Endothelial cell of umbilical vein (primary cell): ENCODE measurements around the gene EHD2. TPM values are rescaled to one million over a fixed set of nuclear protein-coding genes. Genes with fewer than 3 reads are reported as not detected.

Source experiments
- BruUV-seq: library from RNA; stranded (reverse); fragments of 400-500 nt; replicated peaks from 2 replicates; lab custom pipeline; 2021; lab: Mats Ljungman, UMichigan
- CTCF ChIA-PET: fragments of 300-600, 350-600 bp; sonication (Branson Sonifier 250); formaldehyde crosslinking; loops from one replicate; lab custom pipeline; 2021; ENCODE audit warnings: antibody characterized with exemption, inconsistent platforms; lab: Charles Lee
- POLR2A ChIA-PET: fragments of 300-600, 350-600 bp; sonication (Branson Sonifier 250); formaldehyde crosslinking; loops from one replicate; lab custom pipeline; 2021; ENCODE audit warnings: antibody characterized with exemption, inconsistent platforms; lab: Charles Lee
- DNase-seq: peaks from one replicate; pipeline ENCODE4 v3.0.0-alpha.2; 2011; ENCODE audit warnings: low read depth, low spot score
- FAIRE-seq: peaks from 2 replicates; lab custom pipeline; 2011; peaks lifted over from hg19 to GRCh38; lab: Jason Lieb, UNC
- H2AFZ ChIP-seq: 2 replicates; pipeline ENCODE4 v1.6.0; 2012; ENCODE audit warnings: low read depth, low read length, control low read depth, inconsistent platforms
- H3K27ac ChIP-seq: 2 replicates; pipeline ENCODE4 v1.5.1; 2011; ENCODE audit warnings: low read depth, mild to moderate bottlenecking, control low read depth, low read length, moderate library complexity; ENCODE audit not compliant: insufficient read depth
- H3K27me3 ChIP-seq, 2 experiments: 2 replicates each; pipeline versions ENCODE4 v1.6.0 to v1.6.1; 2011; ENCODE audit warnings: low read length in 2 of 2, mixed read lengths in 1 of 2; ENCODE audit not compliant: control insufficient read depth in 2 of 2, insufficient read depth in 2 of 2
- H3K36me3 ChIP-seq, 2 experiments: 2 replicates in 1 of 2; 3 replicates in 1 of 2; pipeline ENCODE4 v1.5.1; 2011; ENCODE audit warnings: low read length in 2 of 2, mild to moderate bottlenecking in 1 of 2, moderate library complexity in 1 of 2; ENCODE audit not compliant: control insufficient read depth in 2 of 2, insufficient read depth in 2 of 2; ENCODE audit errors: extremely low read depth in 1 of 2
- H3K4me1 ChIP-seq: 3 replicates; pipeline ENCODE4 v1.5.1; 2011; ENCODE audit warnings: mild to moderate bottlenecking, low read length; ENCODE audit not compliant: control insufficient read depth, insufficient read depth; ENCODE audit errors: extremely low read depth
- H3K4me2 ChIP-seq: 2 replicates; pipeline ENCODE4 v1.6.1; 2011; ENCODE audit warnings: low read length, control low read depth, mixed read lengths; ENCODE audit not compliant: insufficient read depth
- H3K4me3 ChIP-seq, 3 experiments: fragments of 200-600 bp in 1 of 3; sonication (generic), shearing (Covaris generic) in 1 of 3; replicated peaks in 1 of 3; 2 replicates each; pipeline ENCODE4 v1.5.1; 2011 to 2016; ENCODE audit warnings: control low read depth in 3 of 3, low read length in 3 of 3, mild to moderate bottlenecking in 2 of 3, inconsistent platforms in 1 of 3, low read depth in 1 of 3, moderate library complexity in 1 of 3; ENCODE audit not compliant: insufficient read depth in 1 of 3
- H3K79me2 ChIP-seq: 2 replicates; pipeline ENCODE4 v1.6.0; 2012; ENCODE audit warnings: low read length, inconsistent platforms; ENCODE audit not compliant: control insufficient read depth, insufficient read depth
- H3K9ac ChIP-seq: replicated peaks from 2 replicates; pipeline ENCODE3; 2011; ENCODE audit warnings: low read length, control low read depth; ENCODE audit not compliant: insufficient read depth; ENCODE audit errors: extremely low read depth
- H3K9me1 ChIP-seq: replicated peaks from 3 replicates; pipeline ENCODE4 v1.6.0; 2011; ENCODE audit warnings: mild to moderate bottlenecking, low read length; ENCODE audit not compliant: control insufficient read depth, insufficient read depth; ENCODE audit errors: extremely low read depth
- H3K9me3 ChIP-seq: replicated peaks from 2 replicates; pipeline ENCODE4 v1.5.1; 2012; ENCODE audit warnings: low read length, inconsistent platforms; ENCODE audit not compliant: control insufficient read depth, insufficient read depth
- H4K20me1 ChIP-seq: replicated peaks from 2 replicates; pipeline ENCODE3; 2011; ENCODE audit warnings: mild to moderate bottlenecking, low read length; ENCODE audit not compliant: control insufficient read depth, insufficient read depth; ENCODE audit errors: extremely low read depth
- CTCF ChIP-seq, 2 donors: IDR thresholded peaks; 1 replicate in 1 of 2; 2 replicates in 1 of 2; pipeline ENCODE4 v1.5.1; 2011; ENCODE audit warnings: low read length in 2 of 2, mild to moderate bottlenecking in 2 of 2, moderate library complexity in 2 of 2, control low read depth in 1 of 2, inconsistent platforms in 1 of 2, low read depth in 1 of 2; ENCODE audit not compliant: insufficient read depth in 1 of 2; ENCODE audit errors: extremely low read depth in 1 of 2
- EZH2 ChIP-seq: IDR thresholded peaks from 2 replicates; pipeline ENCODE4 v1.6.1; 2012; ENCODE audit warnings: borderline replicate concordance, low read depth, mild to moderate bottlenecking, moderate library complexity, low read length, inconsistent platforms; ENCODE audit not compliant: severe bottlenecking
- FOS ChIP-seq: IDR thresholded peaks from 2 replicates; pipeline ENCODE4 v1.6.1; 2011; ENCODE audit warnings: mild to moderate bottlenecking, low read length, moderate library complexity, borderline replicate concordance; ENCODE audit not compliant: insufficient read depth
- GATA2 ChIP-seq: IDR thresholded peaks from 2 replicates; pipeline ENCODE4 v1.7.0; 2011; ENCODE audit warnings: low read depth, mild to moderate bottlenecking, moderate library complexity, mixed read lengths, low read length; ENCODE audit not compliant: insufficient read length, insufficient read depth
- JUN ChIP-seq: IDR thresholded peaks from 2 replicates; pipeline ENCODE4 v1.6.1; 2011; ENCODE audit warnings: borderline replicate concordance, low read depth; ENCODE audit not compliant: insufficient read length, insufficient read depth
- MAX ChIP-seq: IDR thresholded peaks from 2 replicates; pipeline ENCODE4 v1.6.1; 2011; ENCODE audit not compliant: insufficient read depth, insufficient read length
- MYC ChIP-seq: IDR thresholded peaks from one replicate; pipeline ENCODE4 v1.6.1; 2011; ENCODE audit warnings: mild to moderate bottlenecking, low read depth, low read length
- POLR2A ChIP-seq: IDR thresholded peaks from 2 replicates; pipeline ENCODE4 v1.6.1; 2012; ENCODE audit warnings: low read depth, mild to moderate bottlenecking, control low read depth, low read length
- POLR2AphosphoS5 ChIP-seq: IDR thresholded peaks from 2 replicates; pipeline ENCODE4 v1.6.1; 2012; ENCODE audit warnings: low read depth, mild to moderate bottlenecking, control low read depth, low read length, moderate library complexity; ENCODE audit not compliant: insufficient read depth
- dilution Hi-C: fragments of 300-500 bp; cut with MboI; formaldehyde crosslinking; loops from one replicate; pipeline ENCODE4 v1.15.0; 2019; ENCODE audit warnings: low sequenced_read_pairs; ENCODE audit not compliant: extremely low pct_ligation_motif_present
- intact Hi-C: fragments of 100-400 bp; cut with micrococcal nuclease; formaldehyde crosslinking; loops from one replicate; pipeline ENCODE4 v1.10.0; 2022
- polyA plus RNA-seq, 4 experiments: library from polyadenylated mRNA; depleted of rRNA in 3 of 4; stranded (reverse) in 3 of 4; unstranded in 1 of 4; fragments of >200 nt; gene quantifications; 2 replicates each; pipeline versions ENCODE4 v1.2.1 to v1.2.3, GENCODE V29; 2011 to 2012; ENCODE audit warnings: missing spikeins in 1 of 4
- total RNA-seq: library from RNA; stranded (reverse); gene quantifications from 2 replicates; pipeline ENCODE4 v1.2.3, GENCODE V29; 2021

The EHD2 gene
- total and polyA plus RNA-seq, 2 donors (not counting 3 experiments of a cell fraction or from before 2014, with no cell fraction given) = 110 to 220 TPM

- Histone ChIP-seq H3K4me3 (no peak overlapping the region), H3K79me2 (no peaks in the 10 kb centered on the region), H3K4me2 (no peak overlapping the region), H3K36me3 (peaks cover 2 to 35% of the 10 kb centered on the region in 2 experiments), H4K20me1 (no peaks in the 10 kb centered on the region), H3K9me1 (no peaks in the 10 kb centered on the region), H3K27ac (no peak overlapping the region), H3K9ac (no peak overlapping the region), H3K27me3 (no peaks in the 10 kb centered on the region), H3K4me1 (no peaks in the 10 kb centered on the region), H2AFZ (no peak overlapping the region), H3K9me3 (no peaks in the 10 kb centered on the region)
- ChIA-PET CTCF (no interaction called here), POLR2A (no interaction called here)
- FAIRE-seq (no peak), DNase-seq (no peak)
- dilution Hi-C loops (no loop called here), intact Hi-C loops (no loop called here)
- BruUV-seq = TSS peak; percentile 38
- TF ChIP-seq MAX (no peak), CTCF (IDR thresholded peaks at IDR 0.05; ENCODE audit: extremely low read depth in 1 of 2, insufficient read depth in 1 of 2, low read depth in 1 of 2, low read length in 2 of 2) (no peak), FOS (no peak), MYC (no peak), JUN (no peak), POLR2A (no peak), POLR2AphosphoS5 (no peak), GATA2 (no peak), EZH2 (no peak)
These were observed 33.0 kb upstream of the EHD2 start for GRCh38 chr19:47679922-47680857.
